Measurements from ENCODE around the gene TMEM147.

Gene TMEM147

DNA sequence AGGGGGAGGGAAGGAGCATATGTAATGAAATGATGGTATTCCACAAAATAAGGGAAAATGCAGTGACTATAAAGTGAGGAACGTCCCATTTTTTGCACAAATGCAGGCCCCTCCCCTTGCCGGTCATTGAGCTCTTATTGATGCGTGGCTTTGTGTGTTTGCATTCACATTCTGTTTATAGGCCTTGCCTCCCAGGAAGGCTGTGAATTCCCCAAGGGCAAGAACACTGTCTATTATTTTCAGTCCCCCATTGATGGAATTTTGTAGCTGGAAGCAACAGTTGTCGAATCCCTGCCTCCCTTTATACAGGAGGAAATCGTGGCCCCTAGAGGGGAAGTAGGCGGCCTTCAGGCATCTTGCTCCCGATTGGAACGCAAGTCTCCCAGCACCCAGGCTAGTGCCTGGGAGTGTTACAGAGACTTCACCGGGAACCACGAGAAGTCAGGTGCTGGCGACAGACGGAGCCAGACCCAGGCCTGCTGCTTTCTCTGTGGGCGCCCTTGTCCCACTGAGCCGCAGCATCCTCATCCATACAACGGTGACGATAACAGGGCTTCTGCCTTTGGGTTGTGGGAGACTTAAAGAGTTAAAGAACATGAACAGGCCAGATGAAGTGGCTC, 24.2 kb upstream of the TMEM147 start:
- no peak for DNase-seq (ENCODE audit: low read depth)

- no peak for DNase-seq (ENCODE audit: low read depth)
Measured at GRCh38 chr19:35522745-35523327, 22.6 kb upstream of the TMEM147 start.

DNA sequence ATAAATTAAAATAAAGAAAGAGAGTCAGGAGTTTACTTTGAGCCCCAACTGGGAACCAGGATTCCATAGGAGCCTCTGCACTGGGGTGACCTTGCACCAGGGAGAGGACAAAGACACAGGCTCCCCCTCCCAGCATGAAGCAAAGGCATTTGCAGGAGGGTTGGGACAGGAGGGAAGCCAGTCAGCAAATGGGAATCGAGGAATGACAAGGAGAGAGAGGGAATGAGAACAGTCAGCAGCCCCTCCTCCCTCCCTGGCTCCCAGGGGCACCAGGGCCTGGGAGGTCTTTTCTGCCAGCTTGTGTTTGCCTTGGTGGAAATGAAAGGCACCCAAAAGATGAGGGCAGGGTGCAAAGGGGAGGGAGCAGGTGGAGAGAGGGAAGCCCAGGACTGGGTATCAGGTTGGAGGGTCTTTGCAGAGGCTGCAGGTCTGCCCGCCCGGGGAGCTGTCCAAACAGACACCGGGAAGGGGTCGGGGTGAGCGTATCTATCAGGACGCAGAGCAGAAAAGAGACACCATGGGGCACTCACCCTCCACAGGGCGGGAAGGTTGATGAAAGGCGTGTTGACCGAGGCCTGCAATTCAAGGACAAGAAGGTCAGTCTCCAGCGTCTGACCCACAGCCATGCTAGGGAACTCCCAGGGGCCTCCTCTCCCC, 21.1 kb upstream of the TMEM147 start:
- DNase-seq (ENCODE audit: low read depth), result no peak

GRCh38 chr19:35525873-35526272, 19.6 kb upstream of the TMEM147 start:
- no peak for DNase-seq (ENCODE audit: low read depth)

GRCh38 chr19:35528218-35529038, 17.0 kb upstream of the TMEM147 start, which contains the start of gene SBSN:
Gene SBSN, minus strand, starts transcription at chr19:35528311. Its CDS starts 30 bp downstream, at chr19:35528281.
- DNase-seq (ENCODE audit: low read depth), result no peak

DNA sequence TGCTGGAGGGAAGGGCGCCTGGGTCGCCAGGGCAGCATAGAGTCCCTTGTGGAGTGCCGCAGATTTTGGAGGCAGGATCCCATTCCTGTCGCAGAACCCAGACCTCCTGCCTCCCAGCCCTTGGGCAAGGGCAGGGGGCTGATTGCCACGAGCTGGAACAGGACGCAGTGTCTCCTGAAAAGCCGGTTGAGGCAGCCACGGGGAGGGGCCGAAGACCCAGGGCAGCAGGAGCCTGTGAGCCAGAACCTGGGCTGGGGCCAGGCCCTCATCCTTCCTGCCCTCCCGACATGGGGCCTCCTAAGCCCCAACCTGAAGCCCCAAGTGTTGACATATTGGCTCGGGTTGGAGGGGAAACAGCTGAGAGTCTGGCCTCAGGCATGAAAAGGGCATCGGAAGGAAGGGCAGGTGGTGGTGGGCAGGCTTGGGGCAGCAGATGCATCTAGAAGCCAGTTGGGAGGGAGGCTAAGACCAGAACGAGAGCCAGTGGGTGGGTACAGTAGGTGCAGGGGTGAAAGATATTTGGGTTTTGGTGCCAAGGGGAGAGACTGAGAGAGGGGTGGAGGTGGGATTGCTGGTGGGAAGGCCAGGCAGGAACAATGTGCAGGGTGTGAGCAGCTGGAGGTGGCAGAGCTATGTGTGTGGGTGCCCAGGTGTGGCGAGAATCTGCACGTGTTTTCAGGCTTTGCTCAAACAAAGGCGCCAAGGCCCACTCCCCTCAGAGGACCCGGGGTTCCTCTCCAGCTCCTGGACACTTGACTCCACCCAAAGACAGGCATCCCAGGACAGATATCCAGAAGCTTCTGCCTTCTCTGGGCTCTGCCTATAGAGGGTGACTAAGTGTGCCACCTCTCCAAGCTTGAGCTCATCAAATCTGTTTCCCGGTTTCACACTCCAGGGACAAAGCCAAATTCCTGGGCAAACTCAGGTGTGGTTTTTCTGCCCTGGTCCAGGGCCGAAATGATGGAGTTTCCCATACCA, 15.9 kb upstream of the TMEM147 start:
- DNase-seq (ENCODE audit: low read depth), result no peak

GRCh38 chr19:35531291-35531690, 14.1 kb upstream of the TMEM147 start:
- DNase-seq (ENCODE audit: low read depth), result no peak

DNA sequence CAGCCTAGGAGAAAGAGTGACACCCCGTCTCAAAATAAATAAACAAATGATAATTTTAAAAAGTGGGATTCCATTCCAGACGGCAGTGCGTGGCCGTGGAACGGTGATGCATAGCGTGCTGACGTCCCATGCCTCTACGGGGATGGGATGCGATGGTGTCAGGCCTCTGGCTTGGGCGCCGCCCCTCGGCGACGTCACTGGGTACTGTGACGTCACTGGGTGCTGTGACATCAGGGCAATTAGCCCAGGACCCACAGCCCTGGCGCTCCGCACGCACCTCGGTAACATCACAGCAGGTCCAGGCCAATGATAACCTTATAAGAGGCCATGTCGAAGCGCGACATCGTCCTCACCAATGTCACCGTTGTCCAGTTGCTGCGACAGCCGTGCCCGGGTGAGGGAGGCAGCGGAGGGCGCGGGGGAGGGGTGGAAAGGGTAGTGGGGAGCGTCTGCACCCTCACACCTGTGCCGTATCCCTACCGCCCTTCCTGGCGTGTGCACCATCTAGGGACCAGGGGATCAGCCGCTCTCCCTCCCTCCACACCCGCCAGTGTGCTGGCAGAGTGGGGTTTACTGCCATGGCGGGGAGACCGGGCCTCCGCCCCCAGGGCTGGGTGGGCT, 12.1 kb upstream of the TMEM147 start, which contains the start of gene GAPDHS:
GAPDHS (plus strand) TSS at position 256 of the 621 bp plus-strand sequence; CDS start at position 328, 72 bp downstream.
- no peak for DNase-seq (ENCODE audit: low read depth)

DNA sequence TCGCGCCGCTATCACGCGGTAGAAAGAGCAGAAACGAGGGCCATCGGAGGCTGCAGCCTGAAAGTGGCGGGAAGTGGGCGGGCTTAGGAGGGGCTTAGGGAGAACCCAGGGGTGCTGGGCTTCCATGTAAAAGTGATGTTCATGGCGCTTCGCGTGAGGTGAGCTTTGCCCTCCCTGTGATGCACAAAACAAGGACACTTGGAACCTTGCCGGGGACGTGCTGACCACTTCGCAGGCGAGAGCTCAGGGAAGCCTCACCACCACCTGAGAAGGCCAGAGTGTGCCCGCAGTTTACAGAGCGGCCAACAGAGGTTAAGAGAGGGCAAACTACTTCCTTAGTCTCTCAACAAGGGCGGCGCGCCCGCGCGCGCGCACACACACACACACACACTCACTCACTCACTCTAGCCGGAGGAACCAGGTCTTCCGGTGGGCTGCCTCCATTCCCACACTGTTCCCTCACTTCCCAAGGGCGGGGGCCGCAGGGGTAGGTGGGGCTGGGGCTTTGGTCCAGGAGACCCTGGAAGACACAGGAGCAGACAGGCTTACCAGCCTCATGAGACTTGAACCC, 11.5 kb upstream of the TMEM147 start:
- no peak for DNase-seq (ENCODE audit: low read depth)

GRCh38 chr19:35534803-35535480, 10.5 kb upstream of the TMEM147 start:
- no peak for DNase-seq (ENCODE audit: low read depth)

DNA sequence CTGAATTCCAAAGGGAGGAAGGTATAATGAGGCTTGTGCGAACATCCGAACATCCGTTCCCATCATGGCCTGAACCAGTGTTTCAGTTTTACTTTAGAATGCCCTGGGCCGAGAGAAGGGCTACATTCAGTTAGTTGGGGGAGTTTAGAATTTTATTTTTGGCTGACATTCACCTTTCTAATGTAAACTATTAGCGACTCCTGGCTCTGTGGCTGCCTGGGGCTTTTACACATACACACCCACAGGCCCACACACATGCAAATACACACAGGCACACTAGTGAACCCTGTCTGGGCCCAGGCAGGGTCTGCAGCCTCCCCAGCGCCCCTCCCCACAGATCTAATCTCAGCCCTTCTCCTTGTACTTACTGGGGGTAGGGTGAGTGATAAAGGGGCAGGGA, 6.1 kb upstream of the TMEM147 start:
- no peak for DNase-seq (ENCODE audit: low read depth)

GRCh38 chr19:35539850-35540249, 5.6 kb upstream of the TMEM147 start:
- DNase-seq (ENCODE audit: low read depth), result no peak

DNA sequence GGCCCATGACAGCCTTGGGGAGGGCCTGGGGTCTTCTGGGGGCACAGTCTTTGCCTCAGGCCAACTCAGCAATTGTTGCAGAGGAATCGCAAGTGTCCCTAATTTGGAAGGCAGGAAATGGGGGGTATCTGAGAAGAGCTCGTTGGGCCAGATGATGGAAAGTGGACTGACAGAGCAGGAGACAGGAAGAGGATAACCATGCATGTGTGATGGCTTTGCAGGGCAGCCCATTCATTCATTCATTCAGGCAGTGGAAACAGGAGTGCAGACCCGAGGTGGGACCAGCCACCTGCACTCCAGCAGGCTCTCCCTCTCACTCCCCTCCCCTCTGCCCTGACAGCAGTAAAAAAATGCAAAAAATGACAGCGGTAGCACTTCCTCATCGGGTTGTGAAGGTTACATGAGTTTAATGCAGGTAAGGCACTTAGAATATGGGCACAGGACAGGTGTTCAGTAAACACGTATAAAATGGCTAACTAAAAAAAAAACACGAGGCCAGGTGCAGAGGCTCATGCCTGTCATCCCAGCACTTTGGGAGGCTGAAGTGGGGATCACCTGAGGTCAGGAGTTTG, 5.0 kb upstream of the TMEM147 start:
- no peak for DNase-seq (ENCODE audit: low read depth)

DNA sequence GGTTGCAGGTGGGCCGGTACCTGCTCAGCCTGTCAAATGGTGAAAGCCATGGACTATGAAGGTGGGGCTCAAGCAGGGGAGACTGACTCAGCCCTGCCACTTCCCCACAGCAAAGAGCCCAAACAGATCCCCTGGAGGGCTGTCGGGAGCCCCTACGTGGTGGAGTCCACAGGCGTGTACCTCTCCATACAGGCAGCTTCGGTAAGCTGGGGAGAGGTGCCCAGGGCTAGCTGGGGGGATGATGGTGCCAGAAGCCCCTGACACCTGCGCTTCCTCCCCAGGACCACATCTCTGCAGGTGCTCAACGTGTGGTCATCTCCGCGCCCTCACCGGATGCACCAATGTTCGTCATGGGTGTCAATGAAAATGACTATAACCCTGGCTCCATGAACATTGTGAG, 3.2 kb upstream of the TMEM147 start:
- DNase-seq (ENCODE audit: low read depth), result no peak

DNA sequence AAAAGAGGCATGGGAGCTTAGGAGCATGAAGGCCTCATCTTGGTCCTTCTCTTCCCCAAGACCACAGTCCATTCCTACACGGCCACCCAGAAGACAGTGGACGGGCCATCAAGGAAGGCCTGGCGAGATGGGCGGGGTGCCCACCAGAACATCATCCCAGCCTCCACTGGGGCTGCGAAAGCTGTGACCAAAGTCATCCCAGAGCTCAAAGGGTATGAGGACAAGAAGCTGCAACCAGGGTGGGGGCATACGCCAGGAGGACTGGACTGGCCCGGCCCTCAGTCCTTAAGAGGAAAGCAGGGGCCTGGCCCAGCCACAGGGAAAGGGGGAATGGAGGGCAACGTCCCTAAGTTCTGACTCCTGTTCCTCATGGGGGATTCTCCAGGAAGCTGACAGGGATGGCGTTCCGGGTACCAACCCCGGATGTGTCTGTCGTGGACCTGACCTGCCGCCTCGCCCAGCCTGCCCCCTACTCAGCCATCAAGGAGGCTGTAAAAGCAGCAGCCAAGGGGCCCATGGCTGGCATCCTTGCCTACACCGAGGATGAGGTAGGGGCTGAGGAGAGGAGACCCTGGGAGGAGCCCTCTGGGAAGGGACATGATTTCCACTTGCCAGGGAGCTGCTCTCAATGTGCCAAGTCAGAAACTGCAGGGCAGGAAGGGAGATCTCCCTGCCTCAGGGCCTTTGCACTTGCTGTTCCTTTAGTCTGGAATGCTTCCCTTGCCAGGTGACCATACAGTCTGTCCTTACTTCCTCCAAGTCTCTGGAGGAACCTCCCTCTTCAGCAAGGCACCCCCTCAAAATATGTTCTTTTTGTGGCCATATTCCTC, 1.9 kb upstream of the TMEM147 start:
- no peak for DNase-seq (ENCODE audit: low read depth)

GRCh38 chr19:35544110-35544802, 1.2 kb upstream of the TMEM147 start:
- no peak for DNase-seq (ENCODE audit: low read depth)

GRCh38 chr19:35545855-35546381, 492 bp downstream of the TMEM147 start:
- peak; percentile 44 for DNase-seq (ENCODE audit: low read depth)

GRCh38 chr19:35546532-35546931, 1.1 kb downstream of the TMEM147 start:
- DNase-seq (ENCODE audit: low read depth), result no peak
